Upper lobe of left lung (tissue), 6 donors: Measurements from ENCODE around the gene COX10. TPM values are rescaled to one million over a fixed set of nuclear protein-coding genes. Genes with fewer than 3 reads are reported as not detected.
A peak's percentile ranks its signal among the peaks of the same experiment; 100 is the strongest.
"Not testable (repeated sequence)": the region's sequence is repeated elsewhere in the genome, so short reads cannot be mapped to it uniquely, and the experiment has no call there.

ENCODE experiments used
- ATAC-seq, 2 donors: fragments of 200-7000 bp; cut with Tn5 transposase; one replicate each; pipeline ENCODE4 v1.9.1; 2022; ENCODE audit warnings: mild to moderate bottlenecking in 2 of 2, moderate library complexity in 2 of 2; ENCODE audit not compliant: low FRiP score in 2 of 2
- DNase-seq, 2 donors: peaks; one replicate each; pipeline ENCODE4 v3.0.0-alpha.2; 2019 to 2020
- H3K27ac ChIP-seq, 4 donors: fragments of 200-600 bp; sonication (generic); one replicate each; pipeline ENCODE4 v1.5.1; 2016 to 2019
- H3K27me3 ChIP-seq, 4 donors: fragments of 200-600 bp; sonication (generic); one replicate each; pipeline ENCODE4 v1.5.1; 2017 to 2019
- H3K36me3 ChIP-seq, 4 donors: fragments of 200-600 bp; sonication (generic); one replicate each; pipeline ENCODE4 v1.5.1; 2016 to 2019
- H3K4me1 ChIP-seq, 4 donors: fragments of 200-600 bp; sonication (generic); one replicate each; pipeline ENCODE4 v1.5.1; 2018 to 2019
- H3K4me3 ChIP-seq, 4 donors: fragments of 200-600 bp; sonication (generic); one replicate each; pipeline ENCODE4 v1.5.1; 2017 to 2019; ENCODE audit warnings: mild to moderate bottlenecking in 2 of 4, moderate library complexity in 1 of 4
- H3K9me3 ChIP-seq, 4 donors: fragments of 200-600 bp; sonication (generic); one replicate each; pipeline ENCODE4 v1.5.1; 2018 to 2019
- CTCF ChIP-seq, 6 experiments: fragments of 450-650 bp in 4 of 6; fragments of 200-600 bp in 2 of 6; sonication (generic) in 2 of 6; IDR thresholded peaks; one replicate each; pipeline ENCODE4 v1.5.1; 2016 to 2019; ENCODE audit warnings: antibody characterized with exemption in 6 of 6
- EP300 ChIP-seq, 4 donors: sonication (generic); formaldehyde crosslinking; IDR thresholded peaks; one replicate each; pipeline ENCODE4 v1.5.1; 2017; ENCODE audit warnings: antibody characterized with exemption in 4 of 4, control low read depth in 2 of 4
- POLR2A ChIP-seq, 4 donors: fragments of 450-650 bp; IDR thresholded peaks; one replicate each; pipeline ENCODE4 v1.5.1; 2016 to 2017; ENCODE audit warnings: antibody characterized with exemption in 4 of 4, mild to moderate bottlenecking in 2 of 4
- POLR2AphosphoS5 ChIP-seq, 2 donors: sonication (generic); formaldehyde crosslinking; IDR thresholded peaks; one replicate each; pipeline ENCODE4 v1.5.1; 2017; ENCODE audit warnings: antibody characterized with exemption in 2 of 2
- WGBS, 2 donors: methylation state at CpG; one replicate each; pipeline ENCODE4 v1.1.5; 2017 to 2018; 5-methylcytosine and 5-hydroxymethylcytosine counted together
- small RNA-seq, 4 donors: library from RNA; depleted of rRNA; stranded (forward); fragments of <200 nt; gene quantifications; one replicate each; pipeline ENCODE3, GENCODE V24; 2016
- total RNA-seq, 6 donors: library from RNA; depleted of rRNA in 4 of 6; stranded (reverse); fragments of >200 nt in 4 of 6; gene quantifications; one replicate each; pipeline versions ENCODE4 v1.1.0 to v1.2.1, GENCODE V29; 2016 to 2021
- donor health status: DM: no; HTN: no; CAD: no; lungs with moderate emphysema.
- donor health status: DM: no; HTN: yes; CAD: no; lungs with severe emphysema.

The COX10 gene
- total RNA-seq, 6 donors from 2014 or later, result 6.0 to 26.7 (median 16.3) TPM

- H3K4me1 ChIP-seq, H3K36me3 ChIP-seq, H3K4me3 ChIP-seq, H3K9me3 ChIP-seq, H3K27ac ChIP-seq, H3K27me3 ChIP-seq: not testable (repeated sequence)
- ATAC-seq, result peak in 1 of 2 donors; percentile 70
- DNase-seq, result peak in 1 of 2 donors; percentile 32
- WGBS, 2 donors, result 81 to 100% methylated on average over 1 to 7 of the region's 9 CpGs
Observed at GRCh38 chr17:14236032-14236431, 166.7 kb downstream of the COX10 start.

GRCh38 chr17:14236762-14237161 is 167.5 kb downstream of the COX10 start, which contains the start of gene CDRT15:
Gene CDRT15, minus strand, starts transcription at chr17:14236862. Its CDS starts 29 bp downstream, at chr17:14236833.
- peak in 1 of 2 donors; percentile 66 for ATAC-seq
- not testable (repeated sequence) for H3K4me3 ChIP-seq
- 87 to 91% methylated on average over 9 to 11 of the region's 11 CpGs for WGBS, 2 donors

GRCh38 chr17:14239271-14239670 is 170.0 kb downstream of the COX10 start:
- 76 to 83% methylated on average over 4 of the region's 5 CpGs for WGBS, 2 donors
- H3K27me3 ChIP-seq, H3K36me3 ChIP-seq, H3K4me1 ChIP-seq, H3K4me3 ChIP-seq, H3K27ac ChIP-seq, H3K9me3 ChIP-seq, ATAC-seq, DNase-seq: not testable (repeated sequence)

More at GRCh38 chr17:14236762-14237161, 167.5 kb downstream of the COX10 start, which contains the start of gene CDRT15:
- not testable (repeated sequence) for H3K27me3 ChIP-seq, DNase-seq, H3K4me1 ChIP-seq, H3K27ac ChIP-seq, H3K9me3 ChIP-seq, H3K36me3 ChIP-seq

- ATAC-seq (no peak), DNase-seq (no peak)
- Histone ChIP-seq H3K4me1 (no peaks in the 10 kb centered on the region), H3K4me3 (no peak overlapping the region), H3K27me3 (no peaks in the 10 kb centered on the region), H3K9me3 (no peaks in the 10 kb centered on the region), H3K36me3 (no peaks in the 10 kb centered on the region), H3K27ac (no peak overlapping the region)
- 82 to 86% methylated on average over 1 of the region's 1 CpG for WGBS, 2 donors
- TF ChIP-seq CTCF (IDR thresholded peaks at IDR 0.05), result no peak
- no peak for TF ChIP-seq POLR2AphosphoS5 (IDR thresholded peaks at IDR 0.05)
- no peak for TF ChIP-seq EP300 (IDR thresholded peaks at IDR 0.05)
- TF ChIP-seq POLR2A (IDR thresholded peaks at IDR 0.05), result no peak
Observed at GRCh38 chr17:14245002-14245401, 175.7 kb downstream of the COX10 start.

- no peak for ATAC-seq
- no peaks in the 10 kb centered on the region for H3K9me3 ChIP-seq
- TF ChIP-seq POLR2A (IDR thresholded peaks at IDR 0.05), result no peak
- no peak for TF ChIP-seq CTCF (IDR thresholded peaks at IDR 0.05)
- TF ChIP-seq EP300 (IDR thresholded peaks at IDR 0.05), result no peak
- TF ChIP-seq POLR2AphosphoS5 (IDR thresholded peaks at IDR 0.05), result no peak
- no peak overlapping the region for H3K4me3 ChIP-seq
- H3K4me1 ChIP-seq, result no peaks in the 10 kb centered on the region
- H3K27me3 ChIP-seq, result no peaks in the 10 kb centered on the region
- no peaks in the 10 kb centered on the region for H3K36me3 ChIP-seq
- 88 to 91% methylated on average over 3 of the region's 3 CpGs for WGBS, 2 donors
- DNase-seq, result no peak
- H3K27ac ChIP-seq, result no peak overlapping the region
Observed at GRCh38 chr17:14245629-14246028, 176.3 kb downstream of the COX10 start.

Small RNAs within 50 kb of the gene (small RNA-seq; reads per million reads assigned to genes)
- gene RF00090, result 0 reads per million in 4 donors

Other genes starting within 250 kb of the COX10 start
- gene CDRT15, start 167.4 kb downstream of the COX10 start, total RNA-seq, result not detected
- 1 to 10 TPM; 2.7 to 7.2 (median 4.3) TPM for gene HS3ST3B1, start 231.6 kb downstream of the COX10 start, total RNA-seq